ENCODE data around the gene TSC22D4. TPM values are rescaled to one million over a fixed set of nuclear protein-coding genes. Genes with fewer than 3 reads are reported as not detected.

Gene TSC22D4
- polyA plus RNA-seq, 1 of the 3 experiments (the other 2 are of a cell fraction), result 32.7 TPM

GRCh38 chr7:100435401-100436304 is 43.4 kb downstream of the TSC22D4 start (continued):
- TF ChIP-seq REST (IDR thresholded peaks at IDR 0.05; ENCODE audit: low read depth, low read length) (no peak), SIN3A (IDR thresholded peaks at IDR 0.05; ENCODE audit: borderline replicate concordance, low read depth, low read length) (no peak), NFIC (IDR thresholded peaks at IDR 0.05; ENCODE audit: borderline replicate concordance) (no peak), GATA2 (CRISPR knock-in tag; IDR thresholded peaks at IDR 0.05) (no peak), FOXM1 (IDR thresholded peaks at IDR 0.05; ENCODE audit: low read depth) (no peak), ELF1 (IDR thresholded peaks at IDR 0.05) (peak; percentile 54; the same call in 1 of the 2 replicates), CTCF (IDR thresholded peaks at IDR 0.05) (no peak), MEF2A (IDR thresholded peaks at IDR 0.05; ENCODE audit: borderline replicate concordance, low read depth) (no peak), TEAD4 (IDR thresholded peaks at IDR 0.05; ENCODE audit: borderline replicate concordance, insufficient read depth) (no peak)

- peak overlapping the region; percentile 79 to 99; a peak in 3 of 4 replicates for H3K27ac ChIP-seq (ENCODE audit: low read depth in 2 of 2, low read length in 1 of 2)
- TF ChIP-seq FOXM1 (IDR thresholded peaks at IDR 0.05; ENCODE audit: low read depth), result no peak
- no peak for TF ChIP-seq ELF1 (IDR thresholded peaks at IDR 0.05)
- TF ChIP-seq GATA2 (CRISPR knock-in tag; IDR thresholded peaks at IDR 0.05), result no peak
- no peak for TF ChIP-seq CHD2 (IDR thresholded peaks at IDR 0.05; ENCODE audit: low read length, partially characterized antibody)
- TF ChIP-seq USF1 (IDR thresholded peaks at IDR 0.05; ENCODE audit: borderline replicate concordance, low read depth), result no peak
- no peak for TF ChIP-seq GABPA (IDR thresholded peaks at IDR 0.05; ENCODE audit: low read depth)
- TF ChIP-seq POLR2AphosphoS5 (IDR thresholded peaks at IDR 0.05; ENCODE audit: low read depth, low read length), result no peak; the same call in 1 of the 2 replicates
- TF ChIP-seq FOSL2 (IDR thresholded peaks at IDR 0.05; ENCODE audit: borderline replicate concordance, low read depth), result no peak
- no peak for TF ChIP-seq ZBTB33 (IDR thresholded peaks at IDR 0.05; ENCODE audit: borderline replicate concordance, low read depth)
- TF ChIP-seq NFIC (IDR thresholded peaks at IDR 0.05; ENCODE audit: borderline replicate concordance), result no peak
- no peak for TF ChIP-seq RAD21 (IDR thresholded peaks at IDR 0.05; ENCODE audit: low read length)
- H3K79me2 ChIP-seq (ENCODE audit: insufficient read depth), result peaks cover 63% of the 10 kb centered on the region
- 88% methylated on average over 22 of the region's 22 CpGs for WGBS (ENCODE audit: low lambda C conversion rate)
- peaks cover 41 to 43% of the 10 kb centered on the region in 2 experiments for H3K36me3 ChIP-seq (replicated peaks in 1 of 2; ENCODE audit: control insufficient read depth in 1 of 2, insufficient read depth in 2 of 2, low read length in 1 of 2)
- no peaks in the 10 kb centered on the region for H3K27me3 ChIP-seq (ENCODE audit: insufficient read depth)
- no peaks in the 10 kb centered on the region for H3K9me2 ChIP-seq
- peaks cover 13% of the 10 kb centered on the region for H4K20me1 ChIP-seq (ENCODE audit: insufficient read depth)
- peaks cover 40% of the 10 kb centered on the region for H3F3A ChIP-seq (replicated peaks; ENCODE audit: insufficient read depth)
- peak overlapping the region; percentile 79 to 93 for H3K4me3 ChIP-seq (ENCODE audit: low read depth in 2 of 2, low read length in 1 of 2)
- DNase-seq, result no peak
- H2AFZ ChIP-seq (ENCODE audit: low read depth), result no peak overlapping the region
- no peaks in the 10 kb centered on the region for H3K9me3 ChIP-seq
- CTCF ChIA-PET, result interaction anchor here (0.7 to 2.3 kb wide), 5 partner anchors 16 to 49 kb away, joined by 3 to 14 read pairs (median 4); partner anchors contain the start of gene NYAP1
- H3K4me1 ChIP-seq (ENCODE audit: control insufficient read depth in 1 of 2, insufficient read depth in 2 of 2, low read depth in 1 of 2, low read length in 1 of 2), result peaks cover 23 to 47% of the 10 kb centered on the region in 2 experiments; a peak in 3 of 4 replicates
- POLR2A ChIA-PET, result interaction anchor here (0.8 kb wide), 1 partner anchor 33 kb away, joined by 3 read pairs; no protein-coding TSS in a partner anchor
- peak overlapping the region; percentile 100 for H3K4me2 ChIP-seq
- peak overlapping the region; percentile 91 for H3K9ac ChIP-seq
Observed at GRCh38 chr7:100434297-100435144, 44.5 kb downstream of the TSC22D4 start.
